Body of pancreas (tissue), 4 donors: ENCODE data around the gene DIO1. TPM values are rescaled to one million over a fixed set of nuclear protein-coding genes. Genes with fewer than 3 reads are reported as not detected.
A peak's percentile ranks its signal among the peaks of the same experiment; 100 is the strongest.

Experiments
- ATAC-seq: fragments of 150-250 bp; one replicate; pipeline ENCODE4 v1.9.1; 2016
- DNase-seq, 4 donors: peaks; one replicate each; pipeline ENCODE4 v3.0.0-alpha.2; 2019
- H3K27ac ChIP-seq, 4 donors: fragments of 200-600 bp; sonication (generic); 1 replicate in 3 of 4; 2 replicates in 1 of 4; pipeline versions ENCODE4 v1.5.1 to v1.6.1; 2016 to 2019; ENCODE audit warnings: mild to moderate bottlenecking in 1 of 4, mixed read lengths in 1 of 4, moderate library complexity in 1 of 4
- H3K27me3 ChIP-seq, 2 donors: fragments of 200-600 bp; sonication (generic); one replicate each; pipeline ENCODE4 v1.6.0; 2016; ENCODE audit warnings: mild to moderate bottlenecking in 1 of 2
- H3K36me3 ChIP-seq, 2 donors: fragments of 200-600 bp; sonication (generic); replicated peaks in 1 of 2; 2 replicates each; pipeline ENCODE4 v1.5.1; 2016; ENCODE audit warnings: low read depth in 2 of 2; ENCODE audit not compliant: insufficient read depth in 1 of 2
- H3K4me1 ChIP-seq: fragments of 200-600 bp; sonication (generic); one replicate; pipeline ENCODE4 v1.6.0; 2016
- H3K4me3 ChIP-seq, 2 donors: fragments of 200-600 bp; sonication (generic); 1 replicate in 1 of 2; 2 replicates in 1 of 2; pipeline ENCODE4 v1.5.1; 2016 to 2019
- H3K9me3 ChIP-seq, 3 donors: fragments of 200-600 bp; sonication (generic); 1 replicate in 2 of 3; 2 replicates in 1 of 3; pipeline ENCODE4 v1.5.1; 2016
- POLR2A ChIP-seq, 3 donors: fragments of 450-650 bp; IDR thresholded peaks; one replicate each; pipeline ENCODE4 v1.6.1; 2016; ENCODE audit warnings: antibody characterized with exemption in 3 of 3, mild to moderate bottlenecking in 2 of 3
- WGBS, 2 donors: methylation state at CpG; one replicate each; pipeline ENCODE4 v1.1.5; 2017; 5-methylcytosine and 5-hydroxymethylcytosine counted together
- intact Hi-C: fragments of 100-400 bp; cut with DNase I; formaldehyde crosslinking; loops from one replicate; pipeline ENCODE4 v1.15.1; 2023
- total RNA-seq, 2 donors: library from RNA; depleted of rRNA; stranded (reverse); fragments of >200 nt; gene quantifications; one replicate each; pipeline ENCODE4 v1.1.0, GENCODE V29; 2016
- TF ChIP-seq, protein P1 (sequence below), 7 experiments: fragments of 450-650 bp in 4 of 7; fragments of 200-600 bp in 3 of 7; sonication (generic) in 3 of 7; IDR thresholded peaks; one replicate each; pipeline ENCODE4 v1.5.1; 2016 to 2019; ENCODE audit warnings: antibody characterized with exemption in 7 of 7

Gene DIO1
- total RNA-seq, 2 donors from 2014 or later, result not detected

DNA sequence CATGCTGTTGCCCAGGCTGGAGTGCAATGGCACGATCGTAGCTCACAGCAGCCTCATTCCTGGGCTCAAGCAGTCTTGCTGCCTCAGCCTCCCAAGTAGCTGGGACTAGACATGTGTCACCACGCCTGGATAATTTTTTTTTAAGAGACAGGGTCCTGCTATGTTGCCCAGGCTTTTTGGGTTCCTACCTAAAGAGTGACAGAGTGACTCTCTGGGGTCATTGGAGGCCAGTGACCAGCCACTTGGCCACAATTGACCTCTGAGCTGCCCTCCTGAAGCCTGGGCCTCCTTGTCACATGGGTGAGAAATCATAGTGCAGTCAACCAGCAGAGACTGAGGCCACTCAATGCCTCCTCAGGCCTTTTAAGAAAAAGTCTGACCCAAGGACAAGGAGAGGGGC, 5.7 kb downstream of the DIO1 start:
- TF ChIP-seq, protein P1, sequence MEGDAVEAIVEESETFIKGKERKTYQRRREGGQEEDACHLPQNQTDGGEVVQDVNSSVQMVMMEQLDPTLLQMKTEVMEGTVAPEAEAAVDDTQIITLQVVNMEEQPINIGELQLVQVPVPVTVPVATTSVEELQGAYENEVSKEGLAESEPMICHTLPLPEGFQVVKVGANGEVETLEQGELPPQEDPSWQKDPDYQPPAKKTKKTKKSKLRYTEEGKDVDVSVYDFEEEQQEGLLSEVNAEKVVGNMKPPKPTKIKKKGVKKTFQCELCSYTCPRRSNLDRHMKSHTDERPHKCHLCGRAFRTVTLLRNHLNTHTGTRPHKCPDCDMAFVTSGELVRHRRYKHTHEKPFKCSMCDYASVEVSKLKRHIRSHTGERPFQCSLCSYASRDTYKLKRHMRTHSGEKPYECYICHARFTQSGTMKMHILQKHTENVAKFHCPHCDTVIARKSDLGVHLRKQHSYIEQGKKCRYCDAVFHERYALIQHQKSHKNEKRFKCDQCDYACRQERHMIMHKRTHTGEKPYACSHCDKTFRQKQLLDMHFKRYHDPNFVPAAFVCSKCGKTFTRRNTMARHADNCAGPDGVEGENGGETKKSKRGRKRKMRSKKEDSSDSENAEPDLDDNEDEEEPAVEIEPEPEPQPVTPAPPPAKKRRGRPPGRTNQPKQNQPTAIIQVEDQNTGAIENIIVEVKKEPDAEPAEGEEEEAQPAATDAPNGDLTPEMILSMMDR (IDR thresholded peaks at IDR 0.05), result no peak
- no peak for TF ChIP-seq POLR2A (IDR thresholded peaks at IDR 0.05)
- no peaks in the 10 kb centered on the region for H3K36me3 ChIP-seq
- no peak overlapping the region for H3K4me3 ChIP-seq
- peaks cover 13% of the 10 kb centered on the region for H3K4me1 ChIP-seq
- H3K27me3 ChIP-seq, result no peaks in the 10 kb centered on the region
- 87 to 100% methylated on average over 3 of the region's 3 CpGs for WGBS, 2 donors
- ATAC-seq (no peak), DNase-seq (no peak)
- intact Hi-C loops, result no loop called here
- no peak overlapping the region for H3K27ac ChIP-seq
- H3K9me3 ChIP-seq, result no peaks in the 10 kb centered on the region

DNA sequence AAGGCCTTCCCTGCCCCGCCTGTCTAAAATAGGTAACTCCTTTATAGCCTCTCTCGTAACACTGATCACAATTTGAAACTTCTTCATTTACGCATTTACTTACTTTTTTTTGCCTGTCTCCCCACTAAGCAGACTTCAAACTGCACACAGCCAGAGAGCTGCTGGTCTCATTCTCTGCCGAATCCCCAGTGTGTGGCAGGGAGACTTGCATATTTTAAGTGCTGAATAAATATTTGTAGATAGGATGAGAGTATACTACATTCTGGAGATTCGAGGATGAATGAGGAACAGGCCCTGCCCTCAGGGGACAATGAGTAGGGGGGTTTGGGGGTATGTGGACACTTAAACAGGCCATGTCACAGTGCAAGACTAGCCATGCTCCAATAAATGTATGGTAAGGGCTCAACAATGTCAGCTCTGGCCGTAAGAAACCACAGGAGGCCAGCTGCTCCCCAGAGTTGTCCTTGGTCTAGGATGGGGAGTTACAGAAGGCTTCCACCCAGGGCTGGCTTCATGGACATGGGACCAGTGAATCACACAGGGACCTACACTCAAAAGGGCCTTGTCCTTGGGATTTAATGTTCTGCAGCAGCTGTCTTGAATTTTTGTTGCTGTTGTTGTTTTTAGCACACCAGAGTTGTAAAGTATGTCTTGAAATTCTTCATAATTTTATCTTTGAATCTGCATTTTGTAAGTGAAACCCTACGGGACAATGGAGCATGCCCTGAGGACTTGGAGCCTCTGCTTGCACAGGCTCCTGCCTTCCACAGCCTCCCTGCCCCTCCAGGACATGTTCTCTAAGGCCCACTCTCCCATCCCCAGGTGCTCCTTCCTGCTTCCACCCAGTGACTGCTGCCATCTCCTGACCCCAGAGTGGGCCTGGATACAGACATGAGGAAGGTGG, 8.5 kb downstream of the DIO1 start:
- H3K4me1 ChIP-seq, result peaks cover 13% of the 10 kb centered on the region
- intact Hi-C loops, result no loop called here
- ATAC-seq, result no peak

DNA sequence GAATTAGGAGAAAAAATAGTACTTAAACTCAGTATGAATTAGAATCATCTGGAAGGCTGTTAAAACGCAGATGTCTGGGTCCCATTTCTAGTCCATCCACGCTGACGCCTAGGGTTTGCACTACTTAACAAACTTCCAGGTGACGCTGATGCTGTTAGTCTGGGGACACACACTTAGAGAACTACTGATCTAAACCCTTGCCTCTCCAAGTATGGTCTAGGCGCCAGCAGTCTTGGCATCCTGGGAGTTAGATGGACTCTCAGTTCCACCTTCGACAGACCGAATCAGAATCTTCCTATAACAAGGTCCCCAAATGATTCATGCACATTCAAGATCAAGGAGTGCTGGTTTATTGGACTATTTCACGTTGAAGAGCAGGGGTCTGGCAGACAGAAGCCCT, 11.5 kb downstream of the DIO1 start:
- TF ChIP-seq, protein P1 (IDR thresholded peaks at IDR 0.05), result no peak
- Histone ChIP-seq H3K4me3 (no peak overlapping the region), H3K27me3 (no peaks in the 10 kb centered on the region), H3K36me3 (no peaks in the 10 kb centered on the region), H3K27ac (no peak overlapping the region), H3K4me1 (peaks cover 8% of the 10 kb centered on the region), H3K9me3 (no peaks in the 10 kb centered on the region)
- intact Hi-C loops, result no loop called here
- ATAC-seq (no peak), DNase-seq (no peak)
- 86 to 89% methylated on average over 7 to 8 of the region's 8 CpGs for WGBS, 2 donors

More for the DNA sequence above, 8.5 kb downstream of the DIO1 start:
- no peak for TF ChIP-seq POLR2A (IDR thresholded peaks at IDR 0.05)
- TF ChIP-seq, protein P1 (IDR thresholded peaks at IDR 0.05), result no peak
- Histone ChIP-seq H3K36me3 (no peaks in the 10 kb centered on the region), H3K9me3 (no peaks in the 10 kb centered on the region), H3K27me3 (no peaks in the 10 kb centered on the region), H3K27ac (no peak overlapping the region), H3K4me3 (no peak overlapping the region)
- 76 to 84% methylated on average over 7 of the region's 7 CpGs for WGBS, 2 donors
- no peak for DNase-seq

- intact Hi-C loops, result no loop called here
- no peaks in the 10 kb centered on the region for H3K27me3 ChIP-seq
- TF ChIP-seq, protein P1 (IDR thresholded peaks at IDR 0.05), result no peak
- TF ChIP-seq POLR2A (IDR thresholded peaks at IDR 0.05), result no peak
- no peaks in the 10 kb centered on the region for H3K9me3 ChIP-seq
- WGBS, 2 donors, result 93% methylated on average over 4 of the region's 4 CpGs
- DNase-seq, result no peak
- H3K4me1 ChIP-seq, result peaks cover 8% of the 10 kb centered on the region
- no peak overlapping the region for H3K27ac ChIP-seq
- ATAC-seq, result no peak
- H3K36me3 ChIP-seq, result no peaks in the 10 kb centered on the region
- no peak overlapping the region for H3K4me3 ChIP-seq
Measured at GRCh38 chr1:53906121-53906520, 12.1 kb downstream of the DIO1 start.

DNA sequence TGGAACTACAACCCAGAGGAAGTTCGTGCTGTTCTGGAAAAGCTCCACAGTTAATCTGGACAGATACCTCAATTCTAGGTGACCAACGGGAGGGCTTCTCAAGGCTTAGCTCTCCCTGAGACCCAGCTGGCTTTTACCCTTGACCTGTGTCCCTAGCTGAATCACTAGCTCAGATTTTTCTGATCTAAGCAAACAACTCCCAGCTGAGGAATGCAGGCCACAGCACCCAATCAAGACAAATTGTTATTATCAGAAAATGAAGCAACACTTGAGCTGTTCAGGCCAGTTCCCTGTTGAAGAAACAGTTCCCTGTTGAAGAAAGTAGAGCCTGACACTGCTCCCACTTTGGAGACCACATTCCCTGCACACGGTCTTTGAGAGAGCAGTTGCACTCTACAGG, 16.0 kb downstream of the DIO1 start:
- Histone ChIP-seq H3K4me3 (no peak overlapping the region), H3K36me3 (no peaks in the 10 kb centered on the region), H3K27me3 (no peaks in the 10 kb centered on the region), H3K9me3 (no peaks in the 10 kb centered on the region), H3K27ac (peak overlapping the region in 1 of 4 donors; percentile 38), H3K4me1 (peaks cover 8% of the 10 kb centered on the region)
- TF ChIP-seq, protein P1 (IDR thresholded peaks at IDR 0.05), result no peak
- no peak for TF ChIP-seq POLR2A (IDR thresholded peaks at IDR 0.05)
- peak; percentile 45 for ATAC-seq
- intact Hi-C loops, result no loop called here
- WGBS, 2 donors, result 56 to 72% methylated on average over 3 of the region's 3 CpGs
- no peak for DNase-seq
